GM21723 (cell line): ENCODE data around the gene CA5B.
"Not testable (repeated sequence)": the region's sequence is repeated elsewhere in the genome, so short reads cannot be mapped to it uniquely, and the experiment has no call there.

Source experiments
- ATAC-seq: cut with Tn5 transposase; IDR thresholded peaks from one replicate; pipeline ENCODE4 v1.9.1; 2021; ENCODE audit warnings: mild to moderate bottlenecking, moderate library complexity; ENCODE audit not compliant: unreplicated experiment

CA5B gene

GRCh38 chrX:15737959-15738902 lies at the start of gene CA5B:
Gene CA5B (plus strand): TSS chrX:15738270. CDS start chrX:15750024, 11,754 bp downstream.
- peak; percentile 90 for ATAC-seq

GRCh38 chrX:15694941-15695451 lies 43.1 kb upstream of the CA5B start:
- ATAC-seq, result no peak

GRCh38 chrX:15696516-15696915 lies 41.6 kb upstream of the CA5B start:
- no peak for ATAC-seq

- no peak for ATAC-seq
Observed at GRCh38 chrX:15702488-15703371, 35.3 kb upstream of the CA5B start.

GRCh38 chrX:15703809-15704208 lies 34.3 kb upstream of the CA5B start:
- peak; percentile 72 for ATAC-seq

GRCh38 chrX:15704273-15704672 lies 33.8 kb upstream of the CA5B start:
- not testable (repeated sequence) for ATAC-seq

GRCh38 chrX:15714529-15714928 lies 23.5 kb upstream of the CA5B start:
- no peak for ATAC-seq

GRCh38 chrX:15718283-15718970 lies 19.6 kb upstream of the CA5B start:
- ATAC-seq, result no peak

GRCh38 chrX:15719324-15719968 lies 18.6 kb upstream of the CA5B start:
- ATAC-seq, result no peak

- no peak for ATAC-seq
Observed at GRCh38 chrX:15721911-15722310, 16.2 kb upstream of the CA5B start.

GRCh38 chrX:15723887-15724517 lies 14.1 kb upstream of the CA5B start:
- no peak for ATAC-seq

- no peak for ATAC-seq
Observed at GRCh38 chrX:15724911-15725310, 13.2 kb upstream of the CA5B start.

GRCh38 chrX:15731368-15731767 lies 6.7 kb upstream of the CA5B start:
- ATAC-seq, result not testable (repeated sequence)

- peak; percentile 1 for ATAC-seq
Observed at GRCh38 chrX:15737190-15737958, 696 bp upstream of the CA5B start.

- ATAC-seq, result no peak
Observed at GRCh38 chrX:15739886-15740285, 1.8 kb downstream of the CA5B start.

- no peak for ATAC-seq
Observed at GRCh38 chrX:15744181-15744867, 6.3 kb downstream of the CA5B start.

- ATAC-seq, result no peak
Observed at GRCh38 chrX:15745179-15745578, 7.1 kb downstream of the CA5B start.

GRCh38 chrX:15746651-15747050 lies 8.6 kb downstream of the CA5B start:
- not testable (repeated sequence) for ATAC-seq
